ENCODE measurements around the gene AKIP1. TPM values are rescaled to one million over a fixed set of nuclear protein-coding genes. Genes with fewer than 3 reads are reported as not detected.
"Not testable (repeated sequence)": the region's sequence is repeated elsewhere in the genome, so short reads cannot be mapped to it uniquely, and the experiment has no call there.

AKIP1 gene
- total RNA-seq, 1 experiment from 2014 or later: 52.7 TPM

GRCh38 chr11:8917157-8917825, 6.3 kb downstream of the AKIP1 start:
- DNase-seq (ENCODE audit: low spot score): peak; percentile 90

GRCh38 chr11:8922691-8923090, 11.7 kb downstream of the AKIP1 start:
- no peak for DNase-seq (ENCODE audit: low spot score)

- no peak for DNase-seq (ENCODE audit: low spot score)
Observed at GRCh38 chr11:8925711-8926110, 14.7 kb downstream of the AKIP1 start.

- no peak for DNase-seq (ENCODE audit: low spot score)
Observed at GRCh38 chr11:8926236-8926635, 15.2 kb downstream of the AKIP1 start.

- no peak for DNase-seq (ENCODE audit: low spot score)
Observed at GRCh38 chr11:8927233-8927632, 16.2 kb downstream of the AKIP1 start.

- DNase-seq (ENCODE audit: low spot score): no peak
Observed at GRCh38 chr11:8928205-8928604, 17.2 kb downstream of the AKIP1 start.

GRCh38 chr11:8928981-8929615, 18.1 kb downstream of the AKIP1 start:
- DNase-seq (ENCODE audit: low spot score): no peak

GRCh38 chr11:8930456-8931175, 19.6 kb downstream of the AKIP1 start:
- no peak for DNase-seq (ENCODE audit: low spot score)

- no peak for DNase-seq (ENCODE audit: low spot score)
Observed at GRCh38 chr11:8932564-8933180, 21.7 kb downstream of the AKIP1 start, which contains the start of gene C11orf16. C11orf16 (minus strand) TSS chr11:8932947; CDS start chr11:8932308, 639 bp downstream.

- no peak for DNase-seq (ENCODE audit: low spot score)
Observed at GRCh38 chr11:8933931-8934330, 22.9 kb downstream of the AKIP1 start.

GRCh38 chr11:8934742-8935488, 23.9 kb downstream of the AKIP1 start:
- DNase-seq (ENCODE audit: low spot score): no peak

- not testable (repeated sequence) for DNase-seq (ENCODE audit: low spot score)
Observed at GRCh38 chr11:8935789-8936188, 24.8 kb downstream of the AKIP1 start.

- no peak for DNase-seq (ENCODE audit: low spot score)
Observed at GRCh38 chr11:8937159-8937558, 26.2 kb downstream of the AKIP1 start.

- DNase-seq (ENCODE audit: low spot score): no peak
Observed at GRCh38 chr11:8937659-8938058, 26.7 kb downstream of the AKIP1 start.

GRCh38 chr11:8941341-8942103, 30.5 kb downstream of the AKIP1 start:
- DNase-seq (ENCODE audit: low spot score): no peak

- DNase-seq (ENCODE audit: low spot score): no peak
Observed at GRCh38 chr11:8942518-8943066, 31.6 kb downstream of the AKIP1 start, which contains the start of gene ASCL3. ASCL3 (minus strand) TSS chr11:8943016; CDS start chr11:8938161, 4,855 bp downstream.

- DNase-seq (ENCODE audit: low spot score): no peak
Observed at GRCh38 chr11:8947230-8947943, 36.4 kb downstream of the AKIP1 start.

- DNase-seq (ENCODE audit: low spot score): no peak
Observed at GRCh38 chr11:8948886-8949285, 37.9 kb downstream of the AKIP1 start.

GRCh38 chr11:8956860-8957259, 45.9 kb downstream of the AKIP1 start:
- no peak for DNase-seq (ENCODE audit: low spot score)

Data from H4 (cell line).